HG03103 (cell line): ENCODE data around the gene C19orf85.

Experiments used
- ATAC-seq: cut with Tn5 transposase; IDR thresholded peaks from one replicate; pipeline ENCODE4 v1.9.1; 2021; ENCODE audit warnings: low read depth; ENCODE audit not compliant: unreplicated experiment

The C19orf85 gene

DNA sequence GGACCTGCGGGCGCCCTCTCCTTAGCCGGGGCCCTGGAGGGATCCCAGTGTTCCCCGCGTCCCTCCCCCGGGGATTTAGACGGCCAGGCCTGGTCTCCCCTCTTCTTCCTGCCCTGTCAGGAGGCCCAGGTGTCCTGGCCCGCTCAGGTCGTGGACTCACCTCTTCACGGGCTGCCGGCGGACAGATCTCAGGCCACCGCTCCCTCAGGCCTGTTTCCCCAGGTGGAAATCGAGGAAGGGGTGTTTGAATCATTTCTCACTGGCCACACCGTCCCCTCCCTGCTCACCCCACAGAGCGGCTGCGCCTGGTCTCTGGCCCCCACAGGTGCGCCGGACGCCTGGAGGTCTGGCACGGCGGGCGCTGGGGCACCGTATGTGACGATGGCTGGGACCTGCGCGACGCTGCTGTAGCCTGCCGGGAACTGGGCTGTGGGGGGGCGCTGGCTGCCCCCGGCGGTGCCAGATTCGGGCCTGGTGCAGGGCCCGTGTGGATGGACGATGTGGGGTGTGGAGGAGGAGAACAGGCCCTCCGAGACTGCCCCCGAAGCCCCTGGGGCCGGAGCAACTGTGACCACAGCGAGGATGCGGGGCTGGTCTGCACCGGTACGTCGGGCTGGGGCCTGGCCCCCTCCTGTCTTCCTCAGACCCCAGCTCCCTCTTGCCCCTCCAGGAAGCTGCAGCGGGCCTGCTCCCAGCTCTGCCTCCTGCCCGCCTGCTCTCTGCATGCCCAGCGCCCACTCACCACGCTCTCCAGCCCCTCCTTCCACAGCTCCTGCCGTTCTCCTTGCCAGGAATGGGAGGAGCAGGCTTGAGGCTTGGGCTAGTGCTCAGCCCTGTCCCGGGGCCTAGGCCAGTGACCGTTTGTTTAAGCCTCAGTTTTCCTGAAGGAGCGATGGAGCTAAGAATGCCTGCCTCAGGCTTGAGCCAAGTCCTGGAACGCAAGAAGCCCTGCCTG, 26.2 kb upstream of the C19orf85 start:
- ATAC-seq: no peak

DNA sequence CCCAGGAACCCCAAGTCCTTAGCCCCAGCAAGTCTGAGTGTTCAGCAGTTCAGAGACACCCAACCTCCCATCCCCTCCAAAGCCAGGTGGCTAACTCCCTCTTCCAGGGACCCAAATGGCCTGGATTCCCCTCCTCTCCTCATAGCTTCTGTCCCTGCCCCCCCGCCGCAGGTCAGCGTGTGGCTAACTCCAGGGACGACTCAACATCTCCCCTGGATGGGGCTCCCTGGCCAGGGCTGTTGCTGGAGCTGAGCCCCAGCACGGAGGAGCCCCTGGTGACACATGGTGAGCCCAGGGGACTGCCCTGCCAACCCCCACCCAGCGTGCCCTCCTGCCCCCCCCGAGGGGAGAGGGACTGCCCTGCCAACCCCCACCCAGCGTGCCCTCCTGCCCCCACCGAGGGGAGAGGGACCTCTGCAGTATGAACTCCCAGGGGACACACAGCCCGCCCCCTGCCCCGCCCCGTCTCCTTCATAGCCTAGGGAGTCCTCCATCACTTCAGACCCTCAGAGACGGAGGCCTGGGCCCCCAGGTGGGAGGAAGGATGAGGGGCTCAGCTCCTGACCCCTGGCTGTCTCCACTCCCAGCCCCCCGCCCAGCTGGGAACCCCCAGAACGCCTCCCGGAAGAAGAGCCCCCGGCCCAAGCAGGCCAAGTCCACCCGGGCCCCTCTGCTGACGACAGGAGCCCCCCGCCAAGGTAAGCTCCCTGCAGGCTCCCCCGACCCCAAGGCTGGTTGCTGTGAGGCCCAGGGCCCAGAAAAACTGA, 25.3 kb upstream of the C19orf85 start:
- ATAC-seq: no peak

DNA sequence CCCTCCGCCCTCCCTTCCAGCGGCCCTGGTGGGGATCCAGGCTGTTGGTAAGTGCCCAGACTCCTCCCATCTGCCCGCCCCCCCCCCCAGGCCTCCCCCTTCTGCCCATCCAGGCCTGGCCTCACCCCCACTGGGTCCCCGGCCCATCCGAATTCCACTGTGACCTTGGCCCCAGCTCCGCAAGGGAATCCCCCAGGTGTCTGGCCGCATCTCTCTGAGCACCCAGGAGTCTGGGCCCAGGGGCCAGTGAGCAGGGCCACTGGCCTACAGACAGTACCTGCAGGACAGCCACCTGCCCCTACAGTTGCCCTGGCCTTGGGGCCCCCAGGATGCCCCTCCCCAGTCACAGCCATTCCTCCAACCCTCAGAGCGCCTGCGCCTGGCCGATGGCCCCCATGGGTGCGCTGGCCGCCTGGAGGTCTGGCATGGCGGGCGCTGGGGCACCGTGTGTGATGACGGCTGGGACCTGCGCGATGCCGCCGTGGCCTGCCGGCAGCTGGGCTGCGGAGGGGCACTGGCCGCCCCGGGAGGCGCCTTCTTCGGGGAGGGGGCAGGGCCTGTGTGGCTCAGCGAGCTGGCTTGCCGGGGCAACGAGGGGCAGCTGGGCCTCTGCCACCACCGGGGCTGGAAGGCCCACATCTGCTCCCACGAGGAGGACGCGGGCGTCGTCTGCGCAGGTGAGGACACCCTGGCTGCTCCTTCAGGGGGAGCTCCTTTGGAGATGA, 24.6 kb upstream of the C19orf85 start:
- ATAC-seq: no peak

DNA sequence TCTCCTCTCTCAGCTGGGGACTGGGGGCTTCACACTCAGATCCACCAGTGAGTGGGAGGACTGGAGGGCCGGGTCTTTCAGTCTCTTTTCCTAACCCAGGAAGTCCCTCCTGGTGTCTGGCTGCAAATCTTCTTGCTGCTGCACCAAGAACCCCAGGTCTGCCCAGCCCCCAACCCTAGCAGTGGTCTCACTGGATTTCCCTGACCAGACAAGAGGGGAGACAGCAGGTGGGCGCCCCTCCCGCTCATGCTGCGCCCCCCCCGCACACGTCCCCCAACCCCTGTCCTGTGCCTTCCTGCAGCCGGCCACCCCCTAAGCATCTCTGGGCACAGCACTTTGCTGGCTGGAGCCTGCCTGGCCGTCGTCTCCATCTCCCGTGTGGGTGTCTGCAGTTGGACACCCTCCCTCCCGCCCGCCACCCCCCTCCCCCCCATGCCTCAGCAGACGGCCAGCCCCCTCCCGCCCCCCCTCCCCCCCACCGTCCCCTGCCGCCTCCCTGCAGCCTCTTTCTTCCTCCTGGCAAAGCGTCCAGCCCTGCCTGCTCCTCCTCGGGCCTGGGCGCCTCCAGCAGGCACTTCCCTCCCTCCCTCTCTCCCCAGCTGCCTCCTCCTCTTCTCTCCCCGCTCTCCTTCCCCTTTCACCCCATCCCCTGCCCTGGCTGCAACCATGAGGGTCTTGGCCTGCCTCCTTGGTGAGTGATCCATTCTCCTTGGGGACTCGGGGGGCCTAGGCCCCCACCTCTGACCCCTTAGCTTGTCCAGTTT, 23.6 kb upstream of the C19orf85 start, which contains the start of gene SSC5D:
TSS of gene SSC5D (plus strand) at position 513 of the 764 bp plus-strand sequence. CDS start at position 667, 154 bp downstream.
- no peak for ATAC-seq

DNA sequence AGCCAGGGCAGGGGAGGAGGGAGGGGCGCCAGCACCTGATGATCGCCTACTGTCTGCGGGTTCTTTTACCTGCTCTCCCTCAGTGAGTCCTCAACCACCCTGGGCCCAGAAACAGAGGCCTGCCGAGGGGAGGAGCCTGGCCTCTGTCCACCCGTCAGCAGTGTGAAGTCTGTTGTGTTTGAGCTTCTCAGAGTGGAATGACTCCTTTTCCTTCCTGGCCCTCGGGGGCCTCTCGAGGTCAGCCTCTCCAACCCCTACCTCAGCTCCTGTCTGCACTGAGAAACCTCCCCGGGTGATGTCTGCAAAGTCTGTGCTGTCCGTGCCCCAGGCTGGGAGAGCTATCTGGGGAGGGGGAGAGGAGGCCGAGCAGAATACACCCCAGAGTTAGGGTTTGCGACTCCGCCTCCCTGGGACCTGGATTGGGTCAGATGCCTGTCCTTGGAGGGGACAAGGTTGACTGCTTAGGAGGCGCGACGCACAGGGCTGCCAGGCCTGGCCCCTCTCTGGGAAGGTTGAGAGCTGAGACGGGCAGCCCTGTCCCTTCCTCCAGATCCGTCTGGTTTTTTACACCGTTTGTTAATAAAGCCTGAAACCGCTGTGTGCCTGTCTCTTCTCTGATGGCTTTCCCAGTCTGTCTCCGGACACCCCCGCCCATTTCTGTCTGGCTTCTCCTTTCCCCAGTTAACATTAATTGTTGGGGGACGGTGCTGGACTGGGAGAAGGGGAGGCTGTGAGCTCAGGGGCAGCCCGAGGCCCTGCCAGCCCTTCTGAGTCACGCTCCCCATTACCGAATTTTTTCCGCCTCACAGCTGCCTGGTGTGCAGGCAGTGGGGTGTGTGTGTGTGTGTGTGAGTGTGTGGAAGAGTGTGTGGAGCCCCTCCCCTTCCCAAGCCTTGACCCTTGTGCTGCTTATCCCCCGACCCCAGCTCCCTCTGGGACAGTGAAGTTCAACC, 22.7 kb upstream of the C19orf85 start:
- ATAC-seq: no peak

DNA sequence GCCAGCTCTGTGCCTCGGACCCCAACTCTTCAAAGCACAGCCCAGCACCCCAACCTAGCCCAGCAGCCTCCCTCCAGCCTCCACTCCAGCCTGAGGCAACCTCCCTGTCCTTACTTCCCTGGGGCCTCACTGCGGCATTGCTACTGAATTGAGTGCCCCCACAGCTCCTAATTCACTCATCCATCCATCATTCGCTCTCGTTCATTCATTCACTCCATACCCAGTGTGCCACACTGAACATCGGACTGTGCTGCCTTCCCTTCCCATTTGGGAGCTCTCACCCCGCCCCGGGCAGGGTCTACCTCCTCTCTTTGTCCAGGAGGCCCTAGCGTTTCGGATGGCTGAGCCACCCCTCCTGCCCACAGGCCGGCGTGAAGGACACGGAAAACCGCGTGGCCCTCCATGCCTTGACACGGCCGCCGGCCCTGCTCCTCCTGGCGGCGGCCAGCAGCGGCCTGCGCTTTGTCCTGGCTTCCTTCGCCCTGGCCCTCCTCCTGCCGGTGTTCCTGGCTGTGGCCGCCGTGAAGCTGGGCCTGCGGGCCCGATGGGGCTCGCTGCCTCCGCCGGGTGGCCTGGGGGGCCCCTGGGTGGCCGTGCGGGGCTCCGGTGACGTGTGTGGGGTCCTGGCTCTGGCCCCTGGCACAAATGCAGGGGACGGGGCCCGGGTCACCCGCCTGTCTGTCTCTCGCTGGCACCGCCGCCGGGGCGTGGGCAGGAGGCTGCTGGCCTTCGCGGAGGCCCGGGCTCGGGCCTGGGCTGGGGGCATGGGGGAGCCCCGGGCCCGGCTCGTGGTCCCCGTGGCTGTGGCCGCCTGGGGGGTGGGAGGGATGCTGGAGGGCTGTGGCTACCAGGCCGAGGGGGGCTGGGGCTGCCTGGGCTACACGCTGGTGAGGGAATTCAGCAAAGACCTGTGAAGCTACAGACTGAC, 21.8 kb upstream of the C19orf85 start:
- ATAC-seq: no peak

DNA sequence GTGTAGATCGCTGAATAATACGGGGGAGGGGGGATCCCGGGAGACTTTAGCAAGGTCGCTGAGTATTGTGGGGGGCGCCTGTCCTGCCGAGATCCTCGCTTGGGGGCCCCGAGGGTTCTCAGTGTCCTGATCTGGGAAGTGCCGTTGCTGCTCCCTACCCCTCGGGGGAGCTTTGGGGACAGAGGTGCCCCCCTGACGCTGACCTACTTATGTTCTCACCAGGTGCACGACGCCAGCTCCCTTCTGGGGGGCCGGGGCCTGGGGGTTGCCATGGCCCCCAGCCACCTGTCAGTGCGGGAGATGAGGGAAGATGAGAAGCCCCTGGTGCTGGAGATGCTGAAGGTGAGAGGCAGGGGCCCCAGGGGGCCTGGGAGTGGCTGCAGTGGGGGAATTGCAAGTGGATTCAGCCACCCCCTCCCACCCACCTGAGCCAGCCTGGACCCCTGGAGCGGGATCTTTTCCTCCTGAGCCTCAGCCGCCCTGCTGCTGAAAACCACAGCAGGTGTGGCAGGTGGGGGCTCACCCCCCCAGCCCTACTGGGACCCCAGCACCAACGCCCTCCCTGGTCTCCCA, 21.0 kb upstream of the C19orf85 start:
- ATAC-seq: no peak

DNA sequence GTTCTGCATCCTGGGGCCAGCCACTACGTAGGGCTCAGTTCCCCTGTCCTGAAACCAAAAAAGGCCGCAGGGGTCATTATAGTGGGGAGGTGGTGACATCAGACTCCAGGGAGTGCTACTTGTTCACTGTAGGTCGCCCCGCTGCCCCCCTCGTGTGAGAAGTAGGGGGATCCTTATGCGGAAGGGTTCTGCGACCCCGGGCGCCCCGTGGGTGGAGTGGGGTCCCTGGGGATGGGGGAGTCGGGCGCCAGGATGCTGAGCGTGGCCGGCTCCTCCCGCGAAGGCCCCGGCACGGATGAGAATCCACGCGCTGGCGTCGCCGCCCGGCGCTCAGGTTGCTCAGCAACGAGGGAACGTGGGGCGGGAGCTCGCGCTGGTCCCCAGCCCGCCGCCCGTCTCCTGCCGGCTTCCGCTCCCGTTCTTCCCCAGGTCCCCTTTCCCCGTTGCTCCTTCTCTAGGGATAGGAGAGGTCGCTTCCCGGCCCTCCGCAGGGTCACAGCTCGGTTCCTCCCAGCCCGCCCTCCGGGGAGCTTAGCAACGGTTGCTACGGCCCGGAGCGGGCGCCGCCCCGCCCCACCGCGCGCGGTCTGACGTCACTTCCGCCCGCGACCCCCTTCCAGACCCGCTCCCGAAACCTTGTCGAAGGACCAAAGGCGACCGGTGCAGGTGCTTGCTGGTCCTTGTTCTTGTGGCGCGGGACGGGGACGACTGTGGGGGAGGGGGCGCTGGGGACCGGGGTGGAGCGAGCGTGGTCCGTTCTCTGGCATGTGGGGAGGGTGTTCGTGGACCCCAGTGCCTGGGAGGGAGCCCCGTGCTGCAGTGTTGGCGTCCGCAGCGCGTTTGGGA, 20.3 kb upstream of the C19orf85 start, which contains the start of gene NAT14:
TSS of gene NAT14 (plus strand) at position 596 of the 846 bp plus-strand sequence. CDS start 521 bp downstream, outside the sequence.
- ATAC-seq: no peak

DNA sequence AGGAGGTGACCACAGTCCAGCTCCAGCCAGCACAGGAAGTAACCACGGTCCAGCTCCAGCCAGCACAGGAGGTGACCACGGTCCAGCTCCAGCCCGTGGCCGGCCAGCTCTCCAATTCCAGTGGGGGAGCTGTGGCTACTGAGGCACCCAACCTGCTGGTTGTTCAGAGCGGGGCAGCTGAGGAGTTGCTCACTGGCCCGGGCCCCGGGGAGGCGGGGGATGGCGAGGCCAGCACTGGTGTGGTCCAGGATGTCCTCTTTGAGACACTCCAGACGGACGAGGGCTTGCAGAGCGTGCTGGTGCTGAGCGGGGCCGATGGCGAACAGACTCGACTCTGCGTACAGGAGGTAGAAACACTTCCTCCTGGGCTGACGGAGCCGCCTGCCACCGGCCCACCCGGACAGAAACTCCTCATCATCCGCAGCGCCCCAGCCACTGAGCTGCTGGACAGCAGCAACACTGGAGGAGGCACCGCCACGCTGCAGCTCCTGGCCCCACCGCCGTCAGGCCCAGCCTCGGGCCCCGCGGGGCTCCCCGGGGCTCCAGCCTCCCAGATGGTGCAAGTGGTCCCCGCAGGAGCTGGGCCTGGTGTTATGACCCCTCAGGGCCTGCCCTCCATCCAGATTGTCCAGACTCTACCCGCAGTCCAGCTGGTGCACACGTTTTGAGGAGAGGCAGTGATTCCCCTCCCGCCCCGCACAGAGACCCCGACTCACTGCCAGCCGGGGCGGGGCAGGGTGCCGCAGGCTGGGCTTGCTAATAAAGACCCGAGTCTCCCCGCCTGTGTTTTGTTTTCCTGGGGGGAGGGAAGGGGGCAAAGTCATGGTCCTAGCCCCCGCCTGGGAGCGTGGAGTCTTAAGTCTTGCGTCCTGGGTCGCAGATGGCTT, 19.4 kb upstream of the C19orf85 start:
- ATAC-seq: no peak

DNA sequence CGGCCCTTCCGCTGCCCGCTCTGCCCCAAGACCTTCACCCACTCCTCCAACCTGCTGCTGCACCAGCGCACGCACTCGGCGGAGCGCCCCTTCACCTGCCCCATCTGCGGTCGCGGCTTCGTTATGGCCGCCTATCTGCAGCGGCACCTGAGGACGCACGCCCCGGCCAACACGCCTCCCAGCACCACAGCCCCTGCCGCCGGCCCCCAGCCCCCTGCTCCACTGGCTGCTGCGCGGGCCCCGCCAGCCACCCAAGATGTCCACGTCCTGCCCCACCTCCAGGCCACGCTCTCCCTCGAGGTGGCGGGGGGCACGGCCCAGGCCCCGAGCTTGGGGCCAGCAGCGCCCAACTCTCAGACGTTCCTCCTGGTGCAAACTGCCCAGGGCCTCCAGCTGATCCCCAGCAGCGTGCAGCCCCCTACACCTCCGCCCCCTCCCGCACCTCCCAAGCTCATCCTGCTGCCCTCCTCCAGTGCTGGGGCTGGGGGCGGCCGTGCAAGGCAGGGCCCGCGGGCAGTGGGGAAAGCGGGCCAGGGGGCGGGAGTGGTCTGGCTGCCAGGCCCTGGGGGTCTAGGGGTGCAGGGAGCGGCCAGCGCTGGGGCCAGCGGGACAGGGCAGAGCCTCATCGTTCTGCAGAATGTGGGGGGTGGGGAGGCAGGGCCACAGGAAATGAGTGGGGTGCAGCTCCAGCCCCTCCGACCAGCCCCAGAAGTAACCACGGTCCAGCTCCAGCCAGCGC, 18.6 kb upstream of the C19orf85 start:
- ATAC-seq: no peak

DNA sequence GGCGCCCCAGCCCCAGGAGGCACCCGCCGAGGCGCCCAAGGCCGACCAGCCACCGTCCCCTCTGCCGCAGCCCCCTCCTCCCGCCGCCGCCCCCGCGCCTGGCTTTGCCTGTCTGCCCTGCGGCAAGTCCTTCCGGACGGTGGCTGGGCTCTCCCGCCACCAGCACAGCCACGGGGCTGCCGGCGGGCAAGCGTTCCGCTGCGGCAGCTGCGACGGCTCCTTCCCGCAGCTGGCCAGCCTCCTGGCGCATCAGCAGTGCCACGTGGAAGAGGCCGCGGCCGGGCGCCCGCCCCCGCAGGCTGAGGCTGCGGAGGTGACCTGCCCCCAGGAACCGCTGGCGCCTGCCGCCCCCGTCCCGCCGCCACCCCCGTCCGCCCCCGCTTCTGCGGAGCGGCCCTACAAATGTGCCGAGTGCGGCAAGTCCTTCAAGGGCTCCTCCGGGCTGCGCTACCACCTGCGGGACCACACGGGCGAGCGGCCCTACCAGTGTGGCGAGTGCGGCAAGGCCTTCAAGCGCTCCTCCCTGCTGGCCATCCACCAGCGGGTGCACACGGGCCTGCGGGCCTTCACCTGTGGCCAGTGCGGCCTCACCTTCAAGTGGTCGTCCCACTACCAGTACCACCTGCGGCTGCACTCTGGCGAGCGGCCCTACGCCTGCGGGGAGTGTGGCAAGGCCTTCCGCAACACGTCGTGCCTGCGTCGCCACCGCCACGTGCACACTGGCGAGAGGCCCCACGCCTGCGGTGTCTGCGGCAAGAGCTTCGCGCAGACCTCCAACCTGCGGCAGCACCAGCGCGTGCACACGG, 17.8 kb upstream of the C19orf85 start:
- no peak for ATAC-seq

DNA sequence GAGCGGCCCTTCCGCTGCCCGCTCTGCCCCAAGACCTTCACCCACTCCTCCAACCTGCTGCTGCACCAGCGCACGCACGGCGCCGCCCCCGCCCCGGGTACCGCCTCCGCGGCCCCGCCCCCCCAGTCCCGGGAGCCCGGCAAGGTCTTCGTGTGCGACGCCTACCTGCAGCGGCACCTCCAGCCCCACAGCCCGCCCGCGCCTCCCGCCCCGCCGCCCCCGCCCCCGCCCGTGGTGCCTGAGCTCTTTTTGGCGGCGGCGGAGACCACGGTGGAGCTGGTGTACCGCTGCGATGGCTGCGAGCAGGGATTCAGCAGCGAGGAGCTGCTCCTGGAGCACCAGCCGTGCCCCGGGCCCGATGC, 17.2 kb upstream of the C19orf85 start:
- ATAC-seq: no peak

DNA sequence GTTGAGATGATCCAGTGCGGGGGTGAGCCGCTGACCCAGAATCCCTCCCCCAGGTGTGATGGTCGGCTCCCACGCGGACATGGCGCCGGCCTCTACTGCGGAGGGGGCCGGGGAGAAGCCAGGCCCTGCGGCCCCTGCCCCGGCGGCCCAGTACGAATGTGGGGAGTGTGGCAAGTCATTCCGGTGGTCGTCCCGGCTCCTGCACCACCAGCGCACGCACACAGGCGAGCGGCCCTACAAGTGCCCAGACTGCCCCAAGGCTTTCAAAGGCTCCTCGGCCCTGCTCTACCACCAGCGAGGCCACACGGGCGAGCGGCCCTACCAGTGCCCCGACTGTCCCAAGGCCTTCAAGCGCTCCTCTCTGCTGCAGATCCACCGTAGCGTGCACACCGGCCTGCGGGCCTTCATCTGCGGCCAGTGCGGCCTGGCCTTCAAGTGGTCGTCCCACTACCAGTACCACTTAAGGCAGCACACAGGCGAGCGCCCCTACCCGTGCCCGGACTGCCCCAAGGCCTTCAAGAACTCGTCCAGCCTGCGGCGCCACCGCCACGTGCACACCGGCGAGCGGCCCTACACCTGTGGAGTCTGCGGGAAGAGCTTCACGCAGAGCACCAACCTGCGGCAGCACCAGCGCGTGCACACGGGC, 16.7 kb upstream of the C19orf85 start:
- no peak for ATAC-seq
